ENCODE data around the gene ZNF804B.

GRCh38 chr7:89103564-89103963 lies 344.1 kb downstream of the ZNF804B start:
- TF ChIP-seq CTCF (IDR thresholded peaks at IDR 0.05) (no peak), POLR2A (IDR thresholded peaks at IDR 0.05) (no peak)

All from right lobe of liver (tissue), 4 donors.